ENCODE results near the gene SVBP. TPM values are rescaled to one million over a fixed set of nuclear protein-coding genes. Genes with fewer than 3 reads are reported as not detected.

The SVBP gene
- total RNA-seq, 1 donor from 2014 or later = 22.4 TPM

GRCh38 chr1:42761567-42761966 lies 55.6 kb downstream of the SVBP start:
- Mint-ChIP-seq H3K27me3 (no peaks in the 10 kb centered on the region), H3K4me1 (peaks cover 19% of the 10 kb centered on the region), H3K4me3 (no peak overlapping the region), H3K27ac (no peak overlapping the region), H3K9me3 (no peaks in the 10 kb centered on the region), H3K36me3 (ENCODE audit: low read depth) (peaks cover 28% of the 10 kb centered on the region)
- DNase-seq (no peak), ATAC-seq (ENCODE audit: low read depth) (no peak)
- intact Hi-C loops (cut with micrococcal nuclease) = no loop called here
- ChIA-PET POLR2A (no interaction called here), CTCF (no interaction called here)
- no peak for TF ChIP-seq CTCF (IDR thresholded peaks at IDR 0.05)

GRCh38 chr1:42759114-42759513 lies 58.1 kb downstream of the SVBP start:
- POLR2A ChIA-PET = interaction anchor here (0.6 to 0.7 kb wide), 3 partner anchors 8 to 495 kb away, joined by 3 to 11 read pairs (median 6); partner anchors contain the start of genes C1orf50 and P3H1

GRCh38 chr1:42758641-42759040 lies 58.6 kb downstream of the SVBP start:
- intact Hi-C loops (cut with micrococcal nuclease) = no loop called here
- ChIA-PET POLR2A (interaction anchor here (0.7 kb wide), 1 partner anchor 8 kb away, joined by 3 read pairs; the partner anchor contains the start of genes C1orf50 and P3H1), CTCF (interaction anchor here (1.2 to 2.1 kb wide), 4 partner anchors 12 to 315 kb away, joined by 3 to 9 read pairs (median 4); no protein-coding TSS in a partner anchor)
- H3K4me1 Mint-ChIP-seq = peaks cover 19% of the 10 kb centered on the region
- H3K4me3 Mint-ChIP-seq = no peak overlapping the region
- no peaks in the 10 kb centered on the region for H3K27me3 Mint-ChIP-seq
- peak; percentile 28 for ATAC-seq (ENCODE audit: low read depth)
- no peaks in the 10 kb centered on the region for H3K9me3 Mint-ChIP-seq
- TF ChIP-seq CTCF (IDR thresholded peaks at IDR 0.05) = no peak
- no peak for DNase-seq
- peak overlapping the region; percentile 68 for H3K27ac Mint-ChIP-seq
- peaks cover 55% of the 10 kb centered on the region for H3K36me3 Mint-ChIP-seq (ENCODE audit: low read depth)

More at GRCh38 chr1:42759114-42759513, 58.1 kb downstream of the SVBP start:
- Mint-ChIP-seq H3K4me1 (peaks cover 19% of the 10 kb centered on the region), H3K36me3 (ENCODE audit: low read depth) (peaks cover 51% of the 10 kb centered on the region), H3K4me3 (no peak overlapping the region), H3K9me3 (no peaks in the 10 kb centered on the region), H3K27me3 (no peaks in the 10 kb centered on the region), H3K27ac (peak overlapping the region; percentile 68)
- TF ChIP-seq CTCF (IDR thresholded peaks at IDR 0.05) = no peak
- CTCF ChIA-PET = interaction anchor here (1.2 to 2.1 kb wide), 4 partner anchors 12 to 314 kb away, joined by 3 to 9 read pairs (median 4); no protein-coding TSS in a partner anchor
- DNase-seq (no peak), ATAC-seq (ENCODE audit: low read depth) (no peak)
- intact Hi-C loops (cut with micrococcal nuclease) = no loop called here

- peaks cover 19% of the 10 kb centered on the region for H3K4me1 Mint-ChIP-seq
- POLR2A ChIA-PET = no interaction called here
- no peak overlapping the region for H3K27ac Mint-ChIP-seq
- H3K27me3 Mint-ChIP-seq = no peaks in the 10 kb centered on the region
- ATAC-seq (ENCODE audit: low read depth) = no peak
- H3K9me3 Mint-ChIP-seq = no peaks in the 10 kb centered on the region
- intact Hi-C loops (cut with micrococcal nuclease) = no loop called here
- H3K4me3 Mint-ChIP-seq = no peak overlapping the region
- peaks cover 61% of the 10 kb centered on the region for H3K36me3 Mint-ChIP-seq (ENCODE audit: low read depth)
- no peak for DNase-seq
- TF ChIP-seq CTCF (IDR thresholded peaks at IDR 0.05) = no peak
- CTCF ChIA-PET = interaction anchor here (1.1 to 2.1 kb wide), 2 partner anchors 11 to 316 kb away, joined by 3 to 9 read pairs; no protein-coding TSS in a partner anchor
These were observed 59.3 kb downstream of the SVBP start for GRCh38 chr1:42757892-42758275.

Other genes with a start within 250 kb of the SVBP start
- 64.1 and 65.1 TPM in 2 replicates for gene PPIH, start 159.0 kb downstream of the SVBP start, total RNA-seq
- 609 and 693 TPM in 2 replicates for gene YBX1, start 135.0 kb downstream of the SVBP start, total RNA-seq
- gene CLDN19, start 77.2 kb downstream of the SVBP start, total RNA-seq = not detected in 2 replicates
- gene P3H1, start 50.4 kb downstream of the SVBP start, total RNA-seq = 27.1 and 30.4 TPM in 2 replicates
- 10.6 and 13.1 TPM in 2 replicates for gene C1orf50, start 50.1 kb downstream of the SVBP start, total RNA-seq
- 0.20 and 0.31 TPM in 2 replicates for gene TMEM269, start 32.4 kb downstream of the SVBP start, total RNA-seq
- gene ERMAP, start 275 bp downstream of the SVBP start, total RNA-seq = 7.1 and 10.7 TPM in 2 replicates
- 13.1 and 16.1 TPM in 2 replicates for gene ZNF691, start 29.2 kb upstream of the SVBP start, total RNA-seq
- gene SLC2A1, start 141.5 kb upstream of the SVBP start, total RNA-seq = 105 and 117 TPM in 2 replicates